GM21619 (cell line): Measurements from ENCODE around the gene KIF3A.

Experiments
- ATAC-seq: cut with Tn5 transposase; IDR thresholded peaks from one replicate; pipeline ENCODE4 v1.9.1; 2021; ENCODE audit not compliant: unreplicated experiment

Gene KIF3A

GRCh38 chr5:132663771-132664695 lies 73.3 kb downstream of the KIF3A start:
- ATAC-seq, result peak; percentile 46

DNA sequence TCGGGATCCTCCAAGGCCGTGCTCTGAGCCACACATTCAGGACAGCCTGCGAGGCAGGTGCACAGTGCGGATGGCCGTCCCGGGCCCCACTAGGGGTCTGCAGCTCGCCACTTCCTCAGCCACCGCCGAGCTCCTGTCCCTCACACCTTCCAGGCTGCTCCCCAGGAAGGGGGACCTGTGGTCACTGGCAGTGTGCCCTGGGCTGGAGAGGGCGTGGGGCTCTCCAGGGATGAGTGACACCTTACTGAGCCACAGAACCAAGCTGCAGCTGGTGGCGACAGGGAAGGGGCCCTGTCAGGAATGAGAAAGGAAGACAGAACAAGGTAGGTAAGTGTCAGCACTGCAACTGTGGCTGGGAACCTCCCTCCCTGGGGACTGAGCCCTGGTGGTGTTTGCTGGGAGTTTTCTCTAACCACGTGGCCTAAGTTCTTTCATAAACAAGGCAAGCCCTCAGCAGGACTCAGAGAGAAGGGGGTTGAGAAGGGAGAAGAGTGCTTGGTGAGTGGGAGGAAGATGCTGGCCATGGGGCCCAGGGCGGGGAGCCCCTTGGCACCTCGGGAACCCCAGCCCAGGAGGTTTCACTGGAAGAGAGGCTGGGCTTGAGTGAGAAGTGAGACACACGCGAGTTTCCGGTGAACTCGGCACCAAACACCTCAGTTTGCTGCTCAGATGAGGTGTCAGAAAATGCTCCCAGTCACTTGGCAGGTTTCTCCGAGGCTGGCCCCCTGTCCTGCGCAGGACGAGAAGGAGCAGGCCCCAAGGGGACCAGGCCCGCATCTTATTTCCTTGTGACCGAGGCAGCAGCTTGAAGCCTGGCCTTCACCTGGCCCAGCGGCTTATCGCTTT lies 74.2 kb downstream of the KIF3A start:
- ATAC-seq, result peak; percentile 54

GRCh38 chr5:132662004-132662401 lies 75.3 kb downstream of the KIF3A start:
- ATAC-seq, result no peak

- no peak for ATAC-seq
These were observed 75.9 kb downstream of the KIF3A start for GRCh38 chr5:132661231-132662003.

DNA sequence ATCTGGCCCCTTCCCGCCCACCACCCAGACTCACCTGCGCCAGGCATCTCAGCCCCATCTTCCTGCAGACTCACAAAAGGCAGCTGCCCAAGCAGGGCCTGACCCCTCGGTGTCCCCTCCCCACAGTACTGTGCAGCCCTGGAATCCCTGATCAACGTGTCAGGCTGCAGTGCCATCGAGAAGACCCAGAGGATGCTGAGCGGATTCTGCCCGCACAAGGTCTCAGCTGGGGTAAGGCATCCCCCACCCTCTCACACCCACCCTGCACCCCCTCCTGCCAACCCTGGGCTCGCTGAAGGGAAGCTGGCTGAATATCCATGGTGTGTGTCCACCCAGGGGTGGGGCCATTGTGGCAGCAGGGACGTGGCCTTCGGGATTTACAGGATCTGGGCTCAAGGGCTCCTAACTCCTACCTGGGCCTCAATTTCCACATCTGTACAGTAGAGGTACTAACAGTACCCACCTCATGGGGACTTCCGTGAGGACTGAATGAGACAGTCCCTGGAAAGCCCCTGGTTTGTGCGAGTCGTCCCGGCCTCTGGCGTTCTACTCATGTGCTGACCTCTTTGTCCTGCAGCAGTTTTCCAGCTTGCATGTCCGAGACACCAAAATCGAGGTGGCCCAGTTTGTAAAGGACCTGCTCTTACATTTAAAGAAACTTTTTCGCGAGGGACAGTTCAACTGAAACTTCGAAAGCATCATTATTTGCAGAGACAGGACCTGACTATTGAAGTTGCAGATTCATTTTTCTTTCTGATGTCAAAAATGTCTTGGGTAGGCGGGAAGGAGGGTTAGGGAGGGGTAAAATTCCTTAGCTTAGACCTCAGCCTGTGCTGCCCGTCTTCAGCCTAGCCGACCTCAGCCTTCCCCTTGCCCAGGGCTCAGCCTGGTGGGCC lies 77.5 kb downstream of the KIF3A start:
- ATAC-seq, result no peak

DNA sequence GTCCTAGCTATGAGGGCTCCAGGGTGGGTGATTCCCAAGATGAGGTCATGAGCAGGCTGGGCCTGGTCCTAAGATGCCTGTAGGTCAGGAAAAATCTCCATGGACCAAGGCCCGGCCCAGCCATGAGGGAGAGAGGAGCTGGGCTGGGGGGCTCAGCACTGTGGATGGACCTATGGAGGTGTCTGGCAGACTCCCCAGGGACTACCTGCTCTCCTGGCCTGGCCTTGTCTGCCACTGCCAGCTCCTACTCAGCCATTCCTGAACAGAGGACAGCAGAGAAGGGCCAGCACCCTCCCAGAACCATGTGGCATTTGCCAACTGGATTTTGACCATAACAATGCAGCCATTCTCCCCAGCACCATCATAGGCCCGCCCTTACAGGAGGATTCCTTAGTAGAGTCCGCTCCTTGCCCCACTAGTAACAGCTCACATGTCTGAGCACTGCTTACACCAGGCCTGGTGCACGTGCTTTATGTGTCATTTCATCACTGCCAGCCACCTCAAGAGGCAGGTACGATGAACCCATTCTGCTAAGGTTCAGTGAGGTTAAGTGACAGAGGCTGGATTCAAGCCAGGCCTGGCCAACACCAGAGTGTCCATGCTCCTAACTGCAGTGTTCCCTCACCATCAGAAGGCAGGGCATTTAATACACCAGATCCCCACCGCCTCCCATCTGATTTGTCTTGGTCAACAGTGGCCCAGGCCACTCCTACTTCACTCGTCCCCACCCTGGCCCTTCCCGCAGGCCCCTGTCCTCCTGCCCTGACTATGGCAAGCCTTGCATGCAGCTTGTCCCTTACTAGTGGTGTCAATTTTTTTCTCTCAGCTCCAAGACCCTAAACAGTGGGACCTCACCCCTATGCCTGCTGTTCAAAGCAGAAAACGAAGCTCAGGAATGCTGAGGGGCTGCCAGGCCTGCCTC lies 78.7 kb downstream of the KIF3A start:
- no peak for ATAC-seq

- no peak for ATAC-seq
These were observed 79.5 kb downstream of the KIF3A start, which contains the start of gene IL13 for GRCh38 chr5:132657676-132658380. Gene IL13 (plus strand): TSS chr5:132658173. CDS start chr5:132658187, 14 bp downstream.

DNA sequence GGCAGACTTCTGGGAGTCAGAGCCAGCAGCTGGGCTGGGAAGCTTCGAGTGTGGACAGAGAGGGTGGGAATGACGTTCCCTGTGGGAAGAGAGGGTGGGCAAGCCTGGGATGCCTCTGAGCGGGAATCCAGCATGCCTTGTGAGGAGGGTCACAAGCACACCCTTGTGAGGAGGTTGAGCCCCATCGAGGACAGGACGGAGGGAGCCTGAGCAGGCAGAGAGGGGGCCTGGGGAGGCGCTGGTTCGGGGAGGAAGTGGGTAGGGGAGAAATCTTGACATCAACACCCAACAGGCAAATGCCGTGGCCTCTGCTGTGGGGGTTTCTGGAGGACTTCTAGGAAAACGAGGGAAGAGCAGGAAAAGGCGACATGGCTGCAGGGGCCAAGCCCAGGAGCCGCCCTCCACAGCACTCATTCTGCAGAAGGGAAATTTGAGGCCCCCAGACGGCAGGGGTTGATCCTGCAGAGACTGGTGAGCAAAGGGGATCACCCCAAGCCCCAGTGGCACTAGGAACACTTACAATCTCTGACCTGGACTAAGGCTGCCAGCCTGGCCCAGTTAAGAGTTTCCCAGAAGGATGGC lies 80.5 kb downstream of the KIF3A start:
- ATAC-seq, result no peak

DNA sequence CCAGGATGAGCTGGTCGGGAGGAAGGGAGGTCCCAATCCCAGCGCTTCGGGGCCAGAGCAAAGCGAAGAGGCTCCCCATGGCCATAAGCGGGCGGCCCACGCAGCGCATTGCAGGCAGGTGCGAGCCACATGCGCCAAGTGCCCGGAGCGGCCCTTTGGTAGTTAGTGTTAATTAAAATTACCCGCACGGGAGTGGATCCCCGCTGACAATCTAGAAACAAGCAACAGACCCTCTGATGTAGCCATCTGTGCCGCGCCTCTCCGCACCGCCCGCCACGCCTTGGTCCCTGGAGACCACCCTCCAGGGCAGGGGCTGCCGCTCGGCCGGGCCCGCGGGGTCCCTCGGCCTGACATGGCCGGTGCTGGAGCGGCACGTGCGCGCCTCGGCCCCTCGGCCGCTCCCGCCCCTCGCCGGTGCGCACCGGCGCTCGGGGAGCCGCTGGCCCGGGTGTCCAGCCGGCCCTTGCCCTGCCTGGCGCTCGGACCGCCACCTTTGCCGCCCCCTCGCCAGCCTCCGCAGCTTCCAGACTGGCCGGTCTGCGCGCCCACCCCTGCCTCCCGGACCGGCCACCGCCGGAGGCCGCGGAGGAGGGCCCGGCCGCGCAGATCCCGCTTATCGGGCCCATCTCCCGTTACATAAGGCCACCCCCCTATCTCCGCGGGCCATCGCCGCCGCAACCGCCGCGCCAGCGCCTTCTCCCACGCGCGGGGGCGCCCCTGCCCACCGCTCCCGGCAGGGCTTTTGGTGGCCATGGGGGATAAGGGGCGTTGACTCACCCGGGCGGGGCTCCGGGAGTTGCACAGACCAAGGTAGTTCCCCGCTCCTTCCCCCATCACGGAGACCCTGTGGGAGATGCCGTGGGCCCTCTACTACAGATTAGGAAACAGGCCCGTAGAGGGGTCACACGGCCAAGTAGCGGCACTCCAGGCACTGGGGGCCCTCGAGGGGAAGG lies 81.2 kb downstream of the KIF3A start:
- ATAC-seq, result no peak

DNA sequence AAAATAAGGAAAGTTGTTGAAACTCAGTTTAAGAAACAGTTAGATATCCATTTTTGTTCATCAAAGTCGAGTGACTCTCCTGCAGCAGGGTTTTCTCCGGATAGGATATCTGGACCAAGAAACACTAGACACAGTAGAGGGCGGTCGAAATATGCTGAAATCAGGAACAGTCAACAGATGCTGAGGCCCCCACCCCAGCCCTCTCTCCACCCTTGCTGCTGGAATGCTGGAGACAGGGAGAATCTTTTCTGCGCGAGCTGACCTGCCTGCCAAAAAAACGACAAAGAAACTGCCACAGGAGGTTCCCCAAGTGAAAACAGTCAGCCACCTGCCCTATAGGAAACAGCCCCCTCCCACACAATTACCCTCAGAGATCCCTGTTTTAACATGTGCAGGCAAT lies 83.6 kb downstream of the KIF3A start:
- ATAC-seq, result no peak

DNA sequence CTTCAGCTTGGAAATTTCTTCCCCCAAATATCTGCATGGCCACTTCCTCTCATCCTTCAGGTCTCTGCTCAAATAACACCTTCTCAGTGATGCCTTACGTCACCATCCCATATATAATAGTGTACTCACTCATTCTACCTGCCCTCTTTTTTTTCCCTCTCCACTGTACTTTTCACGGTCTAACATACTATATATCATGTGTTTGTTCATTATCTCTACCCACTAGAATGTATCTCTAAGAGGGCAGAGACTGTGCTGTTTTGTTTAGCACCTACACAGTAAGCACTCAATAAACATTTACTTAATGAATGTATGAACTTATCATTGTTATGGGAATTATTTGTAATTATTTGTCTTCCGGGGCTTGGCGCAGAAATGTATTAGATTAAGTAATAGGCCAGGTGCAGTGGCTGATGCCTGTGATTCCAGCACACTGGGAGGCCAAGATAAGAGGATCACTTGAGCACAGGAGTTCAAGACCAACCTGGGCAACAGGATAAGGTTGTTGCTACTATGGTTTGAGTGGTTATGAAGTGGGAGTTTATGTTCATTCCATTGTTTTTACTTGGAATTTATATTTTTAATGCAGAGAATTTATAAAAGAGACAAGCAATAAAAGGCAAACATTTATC lies 85.4 kb downstream of the KIF3A start:
- ATAC-seq, result no peak

DNA sequence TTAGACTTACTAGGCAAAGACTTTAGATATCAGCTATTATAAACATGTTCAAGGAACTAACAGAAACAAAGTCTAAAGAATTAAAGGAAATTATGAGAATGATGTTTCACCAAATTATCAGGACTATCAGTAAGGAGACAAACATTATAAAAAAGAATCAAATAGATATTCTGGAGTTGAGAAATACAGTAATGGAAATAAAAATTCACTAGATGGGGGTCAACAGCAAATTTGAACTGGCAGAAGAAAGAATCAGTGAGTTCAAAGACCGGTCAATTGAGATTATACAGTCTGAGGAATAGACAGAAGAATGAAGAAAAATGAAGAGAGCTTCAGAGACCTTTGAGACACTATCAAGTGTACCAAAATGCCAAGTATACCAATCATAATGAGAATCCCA lies 89.0 kb downstream of the KIF3A start:
- no peak for ATAC-seq

- ATAC-seq, result no peak
These were observed 89.9 kb downstream of the KIF3A start for GRCh38 chr5:132647473-132647872.

DNA sequence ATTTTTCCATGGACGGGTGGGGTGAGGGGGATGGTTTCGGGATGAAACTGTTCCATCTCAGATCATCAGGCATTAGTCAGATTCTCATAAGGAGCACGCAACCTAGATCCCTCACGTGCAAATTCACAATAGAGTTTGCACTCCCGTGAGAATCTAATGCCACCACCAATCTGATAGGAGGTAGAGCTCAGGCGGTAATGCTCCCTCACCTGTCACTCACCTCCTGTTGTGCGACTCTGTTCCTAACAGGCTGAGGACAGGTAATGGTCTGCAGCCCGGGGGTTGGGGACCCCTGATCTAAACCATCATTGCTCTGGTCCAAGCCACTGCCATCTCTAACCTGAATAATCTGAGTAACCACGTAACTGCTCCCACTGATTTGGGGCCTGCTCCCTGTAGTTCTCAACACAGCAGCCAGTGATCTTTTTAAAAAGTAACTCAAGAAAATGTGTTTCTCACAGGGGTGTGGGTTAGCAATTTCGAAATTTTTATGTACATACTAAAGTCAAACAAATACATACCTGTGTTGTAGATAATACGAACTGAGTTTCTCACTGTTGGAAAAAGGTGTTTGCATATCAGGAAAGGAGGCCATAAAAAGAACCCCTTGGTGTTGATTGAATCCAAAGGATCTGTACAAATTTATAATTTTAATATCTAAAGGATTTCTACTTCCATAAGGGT lies 90.6 kb downstream of the KIF3A start:
- ATAC-seq, result no peak

- no peak for ATAC-seq
These were observed 93.2 kb downstream of the KIF3A start for GRCh38 chr5:132644177-132644576.
